ENCODE measurements around the gene HLF.

GRCh38 chr17:55325406-55325805 is 60.6 kb downstream of the HLF start:
- TF ChIP-seq YY1 (IDR thresholded peaks at IDR 0.05; ENCODE audit: extremely low read depth, insufficient replicate concordance, low read depth, low read length): no peak
- no peak for TF ChIP-seq EZH2 (IDR thresholded peaks at IDR 0.05)
- no peak for TF ChIP-seq POLR2A (IDR thresholded peaks at IDR 0.05; ENCODE audit: borderline replicate concordance, extremely low read depth, insufficient read depth, insufficient read length)
- TF ChIP-seq CTCF (IDR thresholded peaks at IDR 0.05 in 2 of 3, conservative IDR thresholded peaks at IDR 0.05 in 1 of 3; ENCODE audit: borderline replicate concordance in 1 of 3, insufficient read depth in 1 of 3, low read depth in 2 of 3, low read length in 2 of 3): no peak
- TF ChIP-seq EZH2phosphoT487 (IDR thresholded peaks at IDR 0.05; ENCODE audit: borderline replicate concordance): no peak
- TF ChIP-seq REST (IDR thresholded peaks at IDR 0.05; ENCODE audit: low read depth): no peak
- TF ChIP-seq POLR2AphosphoS5 (IDR thresholded peaks at IDR 0.05; ENCODE audit: low read depth, low read length): no peak
- TF ChIP-seq JUND (IDR thresholded peaks at IDR 0.05): no peak
- no peak for TF ChIP-seq RAD21 (IDR thresholded peaks at IDR 0.05; ENCODE audit: low read depth)

Data from HCT116 (cell line).